Heart right ventricle (tissue), 16 donors: ENCODE data around the gene DUS3L. TPM values are rescaled to one million over a fixed set of nuclear protein-coding genes. Genes with fewer than 3 reads are reported as not detected.

Experiments used
- ATAC-seq, 8 donors: fragments of 200-7000 bp; cut with Tn5 transposase; one replicate each; pipeline ENCODE4 v1.9.1; 2020; ENCODE audit warnings: mild to moderate bottlenecking in 8 of 8, moderate library complexity in 8 of 8, moderate number of reproducible peaks in 1 of 8
- DNase-seq, 2 donors: peaks; one replicate each; pipeline ENCODE4 v3.0.0-alpha.2; 2020
- H3K27ac ChIP-seq, 10 donors: fragments of 200-600 bp; sonication (generic) in 2 of 10; one replicate each; pipeline versions ENCODE4 v1.5.0 to v1.8.0; 2020 to 2022; ENCODE audit warnings: mild to moderate bottlenecking in 3 of 10
- H3K27me3 ChIP-seq, 7 donors: fragments of 200-600 bp; one replicate each; pipeline ENCODE4 v1.8.0; 2021 to 2022; ENCODE audit warnings: mild to moderate bottlenecking in 2 of 7
- H3K36me3 ChIP-seq, 9 donors: fragments of 200-600 bp; sonication (generic) in 1 of 9; one replicate each; pipeline versions ENCODE4 v1.5.0 to v1.8.0; 2020 to 2022; ENCODE audit warnings: mild to moderate bottlenecking in 2 of 9
- H3K4me1 ChIP-seq, 9 donors: fragments of 200-600 bp; sonication (generic) in 1 of 9; one replicate each; pipeline versions ENCODE4 v1.5.0 to v1.8.0; 2020 to 2022; ENCODE audit warnings: mild to moderate bottlenecking in 4 of 9
- H3K4me3 ChIP-seq, 10 donors: fragments of 200-600 bp; sonication (generic) in 2 of 10; one replicate each; pipeline versions ENCODE4 v1.5.0 to v1.8.0; 2020 to 2022; ENCODE audit warnings: mild to moderate bottlenecking in 7 of 10, moderate library complexity in 2 of 10
- H3K9me3 ChIP-seq, 11 donors: fragments of 200-600 bp in 10 of 11; sonication (generic) in 2 of 11; one replicate each; pipeline versions ENCODE4 v1.5.0 to v1.8.0; 2013 to 2022; ENCODE audit warnings: mild to moderate bottlenecking in 2 of 11, control low read depth in 1 of 11, moderate library complexity in 1 of 11
- WGBS, 2 donors: extraction: QIAGEN DNeasy Blood & Tissue Kit; methylation state at CpG; one replicate each; pipeline ENCODE4 v1.1.7; 2013; ENCODE audit warnings: inconsistent platforms in 1 of 2; 5-methylcytosine and 5-hydroxymethylcytosine counted together
- intact Hi-C, 10 donors: fragments of 100-400 bp; cut with DNase I; formaldehyde crosslinking; loops; one replicate each; pipeline versions ENCODE4 v1.11.1 to v1.14.2; 2022
- polyA plus RNA-seq, 2 donors: library from polyadenylated mRNA; stranded (reverse); fragments of 200-250 nt; gene quantifications; one replicate each; pipeline ENCODE4 v1.2.3, GENCODE V29; 2013
- total RNA-seq, 10 donors: library from RNA; stranded (reverse); fragmentation: NEBNext Ultra II Directional in 3 of 10; extraction: Animal tissue kit (Norgen Biotek cat#: 25700) in 3 of 10; gene quantifications; one replicate each; pipeline versions ENCODE4 v1.2.1 to v1.2.4, GENCODE V29; 2021 to 2023
- TF ChIP-seq, protein P1 (sequence below), 9 donors: fragments of 200-600 bp; sonication (generic) in 2 of 9; IDR thresholded peaks; one replicate each; pipeline versions ENCODE4 v1.5.0 to v1.8.0; 2021 to 2022; ENCODE audit warnings: antibody characterized with exemption in 9 of 9, mild to moderate bottlenecking in 5 of 9, moderate library complexity in 1 of 9
- donor health status: Arrhythmogenic right ventricular cardiomyopathy.
- donor health status: ischemic (EF 13 %, LVEDD 7.1; RV severe dilation, severe dysfunction).
- donor health status: healthy with polysubstance abuse.
- donor health status: DM: no; HTN: yes; CAD: no.
- donor health status: DM: no; HTN: no; CAD: no.
- donor health status: ischemic (EF 25% LVEDD 6.9; RV normal size, moderate dysfunction).
- donor health status: ischemic (EF 25% LVEDD 5.7; RV mildly dilated, moderate dysfunction).
- donor health status: healthy.
- donor health status: DM: yes; HTN: yes; CAD: no.
- donor health status: Ischemic cardiomyopathy.
- donor health status: ischemic (EF 35%, LVEDD 5.7; RV mildly dilated, moderate dysfunction).
- donor health status: nonischemic (EF 11% LVEDD 7.7; RV severe dilation, severe dysfunction).
- donor health status: DM: yes; HTN: yes; CAD: no.
- donor health status: PGD.
- donor health status: ischemic (EF 29% LVEDD 5.4; RV normal size, mild dysfunction).
- donor health status: nonischemic (EF 23%, LVEDD 6.1; RV moderate dilation, normal function).

The DUS3L gene
- total and polyA plus RNA-seq, 12 donors, result 11.5 to 37.7 (median 14.6) TPM

DNA sequence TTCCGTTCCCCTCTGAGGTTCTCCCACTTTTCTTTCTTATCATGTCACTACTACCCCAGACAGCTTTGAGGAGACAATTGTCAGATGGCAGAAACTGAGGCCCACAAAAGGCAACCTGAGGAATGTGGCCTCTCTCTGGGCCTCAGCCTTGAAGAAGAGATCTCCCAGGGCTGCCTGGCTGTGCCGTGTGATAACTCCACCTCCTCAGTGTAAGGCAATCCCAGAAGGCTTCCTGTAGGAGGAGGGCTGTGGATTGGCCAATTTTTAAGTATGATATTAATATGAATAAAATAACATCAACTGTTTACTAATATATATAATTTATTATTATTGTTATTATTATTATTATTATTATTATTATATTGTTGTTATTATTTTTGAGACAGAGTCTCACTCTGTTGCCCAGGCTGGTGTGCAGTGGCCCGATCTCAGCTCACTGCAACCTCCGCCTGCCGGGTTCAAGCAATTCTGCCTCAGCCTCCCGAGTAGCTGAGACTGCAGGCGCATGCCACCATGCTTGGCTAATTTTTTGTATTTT is 4.5 kb upstream of the DUS3L start:
- H3K36me3 ChIP-seq, result no peaks in the 10 kb centered on the region
- ATAC-seq (no peak), DNase-seq (no peak)
- H3K9me3 ChIP-seq, result no peaks in the 10 kb centered on the region
- H3K4me1 ChIP-seq, result peaks cover 0 to 21% (median 5%) of the 10 kb centered on the region in 9 donors
- no peak overlapping the region for H3K27ac ChIP-seq
- peaks cover 0 to 19% (median 8%) of the 10 kb centered on the region in 7 donors for H3K27me3 ChIP-seq
- 87 to 92% methylated on average over 7 of the region's 7 CpGs for WGBS, 2 donors
- H3K4me3 ChIP-seq, result no peak overlapping the region
- TF ChIP-seq, protein P1, sequence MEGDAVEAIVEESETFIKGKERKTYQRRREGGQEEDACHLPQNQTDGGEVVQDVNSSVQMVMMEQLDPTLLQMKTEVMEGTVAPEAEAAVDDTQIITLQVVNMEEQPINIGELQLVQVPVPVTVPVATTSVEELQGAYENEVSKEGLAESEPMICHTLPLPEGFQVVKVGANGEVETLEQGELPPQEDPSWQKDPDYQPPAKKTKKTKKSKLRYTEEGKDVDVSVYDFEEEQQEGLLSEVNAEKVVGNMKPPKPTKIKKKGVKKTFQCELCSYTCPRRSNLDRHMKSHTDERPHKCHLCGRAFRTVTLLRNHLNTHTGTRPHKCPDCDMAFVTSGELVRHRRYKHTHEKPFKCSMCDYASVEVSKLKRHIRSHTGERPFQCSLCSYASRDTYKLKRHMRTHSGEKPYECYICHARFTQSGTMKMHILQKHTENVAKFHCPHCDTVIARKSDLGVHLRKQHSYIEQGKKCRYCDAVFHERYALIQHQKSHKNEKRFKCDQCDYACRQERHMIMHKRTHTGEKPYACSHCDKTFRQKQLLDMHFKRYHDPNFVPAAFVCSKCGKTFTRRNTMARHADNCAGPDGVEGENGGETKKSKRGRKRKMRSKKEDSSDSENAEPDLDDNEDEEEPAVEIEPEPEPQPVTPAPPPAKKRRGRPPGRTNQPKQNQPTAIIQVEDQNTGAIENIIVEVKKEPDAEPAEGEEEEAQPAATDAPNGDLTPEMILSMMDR (IDR thresholded peaks at IDR 0.05), result no peak
- intact Hi-C loops, result no loop called here

- Histone ChIP-seq H3K4me3 (no peak overlapping the region), H3K9me3 (no peaks in the 10 kb centered on the region), H3K4me1 (peaks cover 2 to 9% (median 6%) of the 10 kb centered on the region in 9 donors), H3K27ac (no peak overlapping the region), H3K36me3 (peaks cover 4 to 19% (median 17%) of the 10 kb centered on the region in 9 donors), H3K27me3 (no peaks in the 10 kb centered on the region)
- WGBS, 2 donors, result 92 to 93% methylated on average over 3 of the region's 3 CpGs
- no peak for DNase-seq
- intact Hi-C loops, result loop anchor here in 1 of 10 donors (5.0 kb wide), 1 partner anchor 171 kb away; the partner anchor contains the start of genes SAFB and SAFB2
- TF ChIP-seq, protein P1 (IDR thresholded peaks at IDR 0.05), result no peak
- ATAC-seq, result no peak
Observed at GRCh38 chr19:5793188-5793587, 2.2 kb upstream of the DUS3L start.

- ATAC-seq, result no peak
- Histone ChIP-seq H3K36me3 (peaks cover 9 to 29% (median 26%) of the 10 kb centered on the region in 9 donors), H3K27me3 (no peaks in the 10 kb centered on the region), H3K9me3 (no peaks in the 10 kb centered on the region), H3K4me1 (peaks cover 2 to 9% (median 6%) of the 10 kb centered on the region in 9 donors), H3K27ac (no peak overlapping the region), H3K4me3 (no peak overlapping the region)
- TF ChIP-seq, protein P1 (IDR thresholded peaks at IDR 0.05), result no peak
- 94 to 96% methylated on average over 18 of the region's 18 CpGs for WGBS, 2 donors
- DNase-seq, result no peak
- intact Hi-C loops, result loop anchor here in 1 of 10 donors (5.0 kb wide), 1 partner anchor 170 kb away; the partner anchor contains the start of genes SAFB and SAFB2
Observed at GRCh38 chr19:5792224-5792623, 1.3 kb upstream of the DUS3L start.

DNA sequence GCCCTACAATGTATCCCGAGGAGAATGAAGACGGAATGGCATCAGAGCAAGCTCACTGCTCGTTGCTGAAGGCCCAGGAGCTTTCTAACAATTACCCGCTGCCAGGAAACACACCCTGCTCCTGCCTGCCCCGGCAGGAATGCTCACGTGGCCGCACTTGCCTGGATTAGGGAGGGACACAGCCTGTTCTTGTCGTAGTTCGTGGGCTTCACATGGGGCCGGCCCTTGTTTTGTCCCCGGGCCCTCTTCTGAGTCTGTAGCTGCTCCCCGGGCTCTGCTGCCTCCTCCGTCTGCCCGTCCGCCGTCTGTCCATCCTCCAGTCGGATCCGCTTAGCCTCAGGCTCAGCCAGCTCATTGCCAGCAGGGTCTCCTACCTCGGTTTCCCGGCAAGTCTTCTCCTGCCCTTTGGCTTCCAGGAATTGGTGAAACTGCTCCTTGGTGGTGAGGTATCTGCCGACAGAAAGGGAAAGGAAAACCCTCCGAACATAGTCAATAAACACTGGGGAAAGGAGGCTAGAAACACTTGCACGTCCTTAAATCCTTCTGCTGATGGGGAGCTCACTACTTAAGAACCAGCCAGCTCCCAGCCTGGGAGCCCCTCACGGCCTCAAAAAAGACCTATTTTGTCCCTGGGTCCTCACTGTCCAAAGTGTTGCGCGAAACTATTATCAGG is 941 bp downstream of the DUS3L start:
- ATAC-seq, result no peak

More for the DNA sequence above, 941 bp downstream of the DUS3L start:
- H3K4me1 ChIP-seq, result peaks cover 2 to 9% (median 6%) of the 10 kb centered on the region in 9 donors
- WGBS, 2 donors, result 76 to 80% methylated on average over 26 of the region's 26 CpGs
- peak overlapping the region in 9 of 10 donors; percentile 65 to 92 (median 84) for H3K4me3 ChIP-seq
- no peaks in the 10 kb centered on the region for H3K9me3 ChIP-seq
- peaks cover 13 to 51% (median 48%) of the 10 kb centered on the region in 9 donors for H3K36me3 ChIP-seq
- intact Hi-C loops, result loop anchor here in 3 of 10 donors (1.0 to 5.0 kb wide), 4 partner anchors 69 to 188 kb away; partner anchors contain the start of genes SAFB (in 2 of the 3), SAFB2 (in 2 of the 3), CATSPERD (in 1 of the 3) and LONP1 (in 1 of the 3)
- no peak for DNase-seq
- H3K27ac ChIP-seq, result peak overlapping the region in 9 of 10 donors; percentile 91 to 100 (median 97)
- TF ChIP-seq, protein P1 (IDR thresholded peaks at IDR 0.05), result no peak
- no peaks in the 10 kb centered on the region for H3K27me3 ChIP-seq
